ENCODE results near the gene RPF1.

RPF1 gene

GRCh38 chr1:84509029-84509428 lies 30.0 kb downstream of the RPF1 start:
- no peaks in the 10 kb centered on the region for H3K27me3 ChIP-seq
- no peaks in the 10 kb centered on the region for H3K9me3 ChIP-seq
- H3K36me3 ChIP-seq = no peaks in the 10 kb centered on the region
- H3K4me3 ChIP-seq (ENCODE audit: low read depth, low read length) = no peak overlapping the region
- TF ChIP-seq, protein P1, sequence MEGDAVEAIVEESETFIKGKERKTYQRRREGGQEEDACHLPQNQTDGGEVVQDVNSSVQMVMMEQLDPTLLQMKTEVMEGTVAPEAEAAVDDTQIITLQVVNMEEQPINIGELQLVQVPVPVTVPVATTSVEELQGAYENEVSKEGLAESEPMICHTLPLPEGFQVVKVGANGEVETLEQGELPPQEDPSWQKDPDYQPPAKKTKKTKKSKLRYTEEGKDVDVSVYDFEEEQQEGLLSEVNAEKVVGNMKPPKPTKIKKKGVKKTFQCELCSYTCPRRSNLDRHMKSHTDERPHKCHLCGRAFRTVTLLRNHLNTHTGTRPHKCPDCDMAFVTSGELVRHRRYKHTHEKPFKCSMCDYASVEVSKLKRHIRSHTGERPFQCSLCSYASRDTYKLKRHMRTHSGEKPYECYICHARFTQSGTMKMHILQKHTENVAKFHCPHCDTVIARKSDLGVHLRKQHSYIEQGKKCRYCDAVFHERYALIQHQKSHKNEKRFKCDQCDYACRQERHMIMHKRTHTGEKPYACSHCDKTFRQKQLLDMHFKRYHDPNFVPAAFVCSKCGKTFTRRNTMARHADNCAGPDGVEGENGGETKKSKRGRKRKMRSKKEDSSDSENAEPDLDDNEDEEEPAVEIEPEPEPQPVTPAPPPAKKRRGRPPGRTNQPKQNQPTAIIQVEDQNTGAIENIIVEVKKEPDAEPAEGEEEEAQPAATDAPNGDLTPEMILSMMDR (IDR thresholded peaks at IDR 0.05; ENCODE audit: low read depth, low read length) = no peak
- no peaks in the 10 kb centered on the region for H3K4me1 ChIP-seq
- DNase-seq = no peak

DNA sequence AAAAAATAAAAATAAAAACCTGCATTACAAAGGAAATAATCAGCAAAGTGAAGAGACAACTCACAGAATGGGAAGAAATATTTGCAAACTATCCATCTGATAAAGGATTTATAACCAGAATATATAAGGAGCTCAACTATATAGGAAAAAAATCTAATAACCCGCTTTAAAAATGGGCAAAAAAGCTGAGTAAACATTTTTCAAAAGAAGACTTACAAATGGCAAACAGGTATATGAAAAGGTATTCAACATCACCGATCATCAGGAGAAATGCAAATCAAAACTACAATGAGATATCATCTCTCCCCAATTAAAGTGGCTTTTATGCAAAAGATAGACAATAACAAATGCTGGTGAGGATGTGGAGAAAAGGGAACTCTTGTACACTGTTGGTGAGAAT lies 31.1 kb downstream of the RPF1 start:
- Histone ChIP-seq H3K27me3 (no peaks in the 10 kb centered on the region), H3K9me3 (no peaks in the 10 kb centered on the region), H3K4me3 (ENCODE audit: low read depth, low read length) (no peak overlapping the region), H3K4me1 (no peaks in the 10 kb centered on the region), H3K36me3 (no peaks in the 10 kb centered on the region)
- TF ChIP-seq, protein P1 (IDR thresholded peaks at IDR 0.05; ENCODE audit: low read depth, low read length) = no peak
- no peak for DNase-seq

DNA sequence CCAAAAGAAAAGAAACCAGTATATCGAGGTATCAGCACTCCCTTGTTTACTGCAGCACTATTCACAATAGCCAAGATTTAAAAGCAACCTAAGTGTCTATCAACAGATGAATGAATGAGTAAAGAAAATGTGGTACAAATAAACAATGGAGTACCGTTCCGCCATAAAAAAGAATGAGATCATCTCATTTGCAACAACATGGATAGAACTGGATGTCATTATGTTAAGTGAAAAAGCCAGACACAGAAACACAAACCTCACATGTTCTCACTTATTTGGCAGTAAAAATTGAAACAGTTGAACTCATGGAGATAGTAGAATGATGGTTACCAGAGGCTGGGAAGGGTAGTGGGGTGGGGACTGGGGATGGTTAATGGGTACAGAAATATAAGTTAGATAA lies 31.6 kb downstream of the RPF1 start:
- no peaks in the 10 kb centered on the region for H3K4me1 ChIP-seq
- no peaks in the 10 kb centered on the region for H3K27me3 ChIP-seq
- no peak for DNase-seq
- TF ChIP-seq, protein P1 (IDR thresholded peaks at IDR 0.05; ENCODE audit: low read depth, low read length) = no peak
- H3K36me3 ChIP-seq = no peaks in the 10 kb centered on the region
- H3K9me3 ChIP-seq = no peaks in the 10 kb centered on the region
- H3K4me3 ChIP-seq (ENCODE audit: low read depth, low read length) = no peak overlapping the region

- Histone ChIP-seq H3K27me3 (no peaks in the 10 kb centered on the region), H3K9me3 (no peaks in the 10 kb centered on the region)
- TF ChIP-seq, protein P1 (IDR thresholded peaks at IDR 0.05; ENCODE audit: low read depth, low read length) = no peak
Observed at GRCh38 chr1:84524590-84524989, 45.5 kb downstream of the RPF1 start.

GRCh38 chr1:84525779-84526178 lies 46.7 kb downstream of the RPF1 start:
- H3K36me3 ChIP-seq = no peaks in the 10 kb centered on the region

More at GRCh38 chr1:84524590-84524989, 45.5 kb downstream of the RPF1 start:
- no peak for DNase-seq
- Histone ChIP-seq H3K4me1 (no peaks in the 10 kb centered on the region), H3K4me3 (ENCODE audit: low read depth, low read length) (no peak overlapping the region), H3K36me3 (no peaks in the 10 kb centered on the region)

DNA sequence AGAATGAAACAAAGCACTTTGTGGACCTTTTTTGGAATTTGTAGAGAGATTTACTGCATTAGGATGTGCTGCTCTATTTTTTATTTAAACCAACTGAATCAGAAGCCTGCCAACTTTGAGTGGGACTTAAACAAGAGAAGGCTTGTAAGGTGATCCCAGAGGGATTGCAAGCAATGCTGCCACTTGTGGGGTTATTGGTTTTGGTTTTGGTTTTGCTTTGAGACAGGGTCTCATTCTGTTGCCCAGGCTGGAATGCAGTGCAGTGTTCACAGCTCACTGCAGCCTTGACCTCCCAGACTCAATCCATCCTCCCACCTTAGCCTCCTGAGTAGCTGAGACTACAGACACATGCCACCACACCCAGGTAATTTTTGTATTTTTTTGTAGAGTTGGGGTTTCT lies 59.5 kb downstream of the RPF1 start:
- TF ChIP-seq, protein P1 (IDR thresholded peaks at IDR 0.05; ENCODE audit: low read depth, low read length) = no peak
- Histone ChIP-seq H3K4me1 (no peaks in the 10 kb centered on the region), H3K4me3 (ENCODE audit: low read depth, low read length) (no peak overlapping the region), H3K9me3 (no peaks in the 10 kb centered on the region), H3K27me3 (no peaks in the 10 kb centered on the region), H3K36me3 (no peaks in the 10 kb centered on the region)
- DNase-seq = no peak

More at GRCh38 chr1:84525779-84526178, 46.7 kb downstream of the RPF1 start:
- TF ChIP-seq, protein P1 (IDR thresholded peaks at IDR 0.05; ENCODE audit: low read depth, low read length) = no peak
- H3K4me1 ChIP-seq = no peaks in the 10 kb centered on the region
- no peak overlapping the region for H3K4me3 ChIP-seq (ENCODE audit: low read depth, low read length)
- no peaks in the 10 kb centered on the region for H3K9me3 ChIP-seq
- no peak for DNase-seq
- no peaks in the 10 kb centered on the region for H3K27me3 ChIP-seq
